GM12878 (cell line): ENCODE data around the gene DENND1A.

ENCODE experiments used
- BMI1 ChIP-seq: fragments of 450-650 bp; IDR thresholded peaks from 2 replicates; pipeline ENCODE4 v1.6.1; 2016; ENCODE audit warnings: mild to moderate bottlenecking, moderate library complexity, borderline replicate concordance
- NFYB ChIP-seq: IDR thresholded peaks from 2 replicates; pipeline ENCODE4 v1.6.1; 2011; ENCODE audit warnings: low read depth, mild to moderate bottlenecking, low read length, improper control_type of control experiment, moderate library complexity; ENCODE audit not compliant: insufficient read depth
- POLR2AphosphoS5 ChIP-seq: IDR thresholded peaks from 2 replicates; pipeline ENCODE4 v1.6.1; 2011; ENCODE audit warnings: mild to moderate bottlenecking, low read length, inconsistent platforms
- SRF ChIP-seq, 2 experiments: IDR thresholded peaks; 2 replicates each; pipeline ENCODE4 v1.6.1; 2011; ENCODE audit warnings: low read depth in 2 of 2, low read length in 2 of 2, mild to moderate bottlenecking in 1 of 2, moderate library complexity in 1 of 2
- ZZZ3 ChIP-seq: IDR thresholded peaks from 2 replicates; pipeline ENCODE4 v1.6.1; 2011; ENCODE audit warnings: low read depth; ENCODE audit not compliant: control insufficient read depth, insufficient read length
- TF ChIP-seq, protein P1 (sequence below): IDR thresholded peaks from 2 replicates; pipeline ENCODE4 v1.6.1; 2012; ENCODE audit warnings: low read depth, low read length, improper control_type of control experiment
- TF ChIP-seq, protein P2 (sequence below): IDR thresholded peaks from 2 replicates; pipeline ENCODE4 v1.6.1; 2011; ENCODE audit warnings: low read depth, low read length, improper control_type of control experiment, borderline replicate concordance
- TF ChIP-seq, protein P3 (sequence below), 3 experiments: IDR thresholded peaks in 2 of 3; conservative IDR thresholded peaks in 1 of 3; 2 replicates each; pipeline ENCODE4 v1.5.1; 2011; ENCODE audit warnings: low read depth in 3 of 3, low read length in 3 of 3, mild to moderate bottlenecking in 3 of 3, control low read depth in 2 of 3, moderate library complexity in 2 of 3, inconsistent platforms in 1 of 3, mixed read lengths in 1 of 3; ENCODE audit not compliant: control insufficient read depth in 2 of 3, insufficient read depth in 1 of 3; ENCODE audit errors: extremely low read depth in 1 of 3

DNA sequence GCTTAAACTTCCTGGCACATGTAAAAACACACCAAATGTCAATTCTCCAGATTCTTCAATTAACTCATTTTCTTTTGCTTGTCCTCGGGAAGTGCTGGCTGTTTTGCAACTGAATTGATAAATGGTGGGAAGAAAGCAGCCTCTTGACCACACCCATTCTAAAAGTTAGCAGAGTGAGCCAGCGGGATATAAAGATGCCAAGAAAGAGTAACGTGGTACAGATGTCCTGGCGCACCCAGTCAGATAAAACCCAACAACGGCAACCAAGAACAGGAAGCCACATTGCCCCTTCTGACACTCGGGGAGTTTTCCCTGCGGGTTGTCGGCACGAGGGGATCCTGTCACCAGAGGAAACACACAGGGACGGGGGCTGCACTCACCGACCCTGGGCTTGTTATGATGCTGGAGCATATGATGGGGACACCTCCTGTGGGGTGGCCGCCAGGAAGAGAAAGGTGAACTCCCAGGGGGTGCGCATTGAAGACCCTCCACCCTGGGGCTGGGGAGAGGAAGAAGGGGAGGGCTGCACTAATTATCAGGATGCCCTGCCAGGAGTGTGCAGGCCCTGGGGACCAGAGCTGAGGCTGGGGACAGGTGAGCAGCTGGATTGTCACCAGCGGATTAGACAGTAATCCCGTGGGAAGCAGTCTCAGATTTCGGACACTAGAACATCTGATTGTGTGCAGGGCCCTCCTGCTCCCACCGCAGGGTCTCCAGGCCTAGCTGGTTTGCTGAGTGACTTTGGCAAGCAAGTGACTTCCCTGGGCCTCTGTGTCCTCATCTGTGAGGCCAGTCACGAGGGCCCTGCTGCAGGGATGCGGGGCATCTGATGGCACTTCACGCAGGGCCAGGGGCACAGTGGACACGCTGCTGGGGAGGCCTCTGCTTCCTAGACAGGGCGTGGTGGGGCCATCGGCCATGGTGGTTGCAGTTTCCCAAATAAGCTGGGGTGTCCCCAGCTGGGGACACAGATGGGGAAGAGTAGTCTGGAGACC, 514.7 kb downstream of the DENND1A start:
- TF ChIP-seq, protein P1, sequence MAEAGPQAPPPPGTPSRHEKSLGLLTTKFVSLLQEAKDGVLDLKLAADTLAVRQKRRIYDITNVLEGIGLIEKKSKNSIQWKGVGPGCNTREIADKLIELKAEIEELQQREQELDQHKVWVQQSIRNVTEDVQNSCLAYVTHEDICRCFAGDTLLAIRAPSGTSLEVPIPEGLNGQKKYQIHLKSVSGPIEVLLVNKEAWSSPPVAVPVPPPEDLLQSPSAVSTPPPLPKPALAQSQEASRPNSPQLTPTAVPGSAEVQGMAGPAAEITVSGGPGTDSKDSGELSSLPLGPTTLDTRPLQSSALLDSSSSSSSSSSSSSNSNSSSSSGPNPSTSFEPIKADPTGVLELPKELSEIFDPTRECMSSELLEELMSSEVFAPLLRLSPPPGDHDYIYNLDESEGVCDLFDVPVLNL, result no peak
- no peak for TF ChIP-seq BMI1
- TF ChIP-seq POLR2AphosphoS5, result no peak
- TF ChIP-seq SRF (IDR thresholded peaks at IDR 0.05; ENCODE audit: low read depth in 2 of 2, low read length in 2 of 2), result no peak
- TF ChIP-seq NFYB, result no peak
- no peak for TF ChIP-seq ZZZ3
- TF ChIP-seq, protein P2, sequence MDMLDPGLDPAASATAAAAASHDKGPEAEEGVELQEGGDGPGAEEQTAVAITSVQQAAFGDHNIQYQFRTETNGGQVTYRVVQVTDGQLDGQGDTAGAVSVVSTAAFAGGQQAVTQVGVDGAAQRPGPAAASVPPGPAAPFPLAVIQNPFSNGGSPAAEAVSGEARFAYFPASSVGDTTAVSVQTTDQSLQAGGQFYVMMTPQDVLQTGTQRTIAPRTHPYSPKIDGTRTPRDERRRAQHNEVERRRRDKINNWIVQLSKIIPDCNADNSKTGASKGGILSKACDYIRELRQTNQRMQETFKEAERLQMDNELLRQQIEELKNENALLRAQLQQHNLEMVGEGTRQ, result no peak
- TF ChIP-seq, protein P3, sequence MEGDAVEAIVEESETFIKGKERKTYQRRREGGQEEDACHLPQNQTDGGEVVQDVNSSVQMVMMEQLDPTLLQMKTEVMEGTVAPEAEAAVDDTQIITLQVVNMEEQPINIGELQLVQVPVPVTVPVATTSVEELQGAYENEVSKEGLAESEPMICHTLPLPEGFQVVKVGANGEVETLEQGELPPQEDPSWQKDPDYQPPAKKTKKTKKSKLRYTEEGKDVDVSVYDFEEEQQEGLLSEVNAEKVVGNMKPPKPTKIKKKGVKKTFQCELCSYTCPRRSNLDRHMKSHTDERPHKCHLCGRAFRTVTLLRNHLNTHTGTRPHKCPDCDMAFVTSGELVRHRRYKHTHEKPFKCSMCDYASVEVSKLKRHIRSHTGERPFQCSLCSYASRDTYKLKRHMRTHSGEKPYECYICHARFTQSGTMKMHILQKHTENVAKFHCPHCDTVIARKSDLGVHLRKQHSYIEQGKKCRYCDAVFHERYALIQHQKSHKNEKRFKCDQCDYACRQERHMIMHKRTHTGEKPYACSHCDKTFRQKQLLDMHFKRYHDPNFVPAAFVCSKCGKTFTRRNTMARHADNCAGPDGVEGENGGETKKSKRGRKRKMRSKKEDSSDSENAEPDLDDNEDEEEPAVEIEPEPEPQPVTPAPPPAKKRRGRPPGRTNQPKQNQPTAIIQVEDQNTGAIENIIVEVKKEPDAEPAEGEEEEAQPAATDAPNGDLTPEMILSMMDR (IDR thresholded peaks at IDR 0.05 in 2 of 3, conservative IDR thresholded peaks at IDR 0.05 in 1 of 3; ENCODE audit: control insufficient read depth in 2 of 3, extremely low read depth in 1 of 3, insufficient read depth in 1 of 3, low read depth in 3 of 3, low read length in 3 of 3), result no peak
